Activated CD4-positive, alpha-beta T cell treated with anti-CD3 and anti-CD28 coated beads for 1 hour (primary cell): Measurements from ENCODE around the gene CENPQ.
"Not testable (repeated sequence)": the region's sequence is repeated elsewhere in the genome, so short reads cannot be mapped to it uniquely, and the experiment has no call there.

Experiments used
- DNase-seq: peaks from one replicate; pipeline ENCODE4 v3.0.0-alpha.2; 2020

Gene CENPQ

GRCh38 chr6:49462927-49463611 is at the start of gene CENPQ, which contains the start of gene MMUT:
Gene CENPQ (plus strand): TSS chr6:49463370. CDS start chr6:49470177, 6,807 bp downstream.
Gene MMUT (minus strand): TSS chr6:49463253. CDS start chr6:49459466, 3,787 bp downstream.
- peak; percentile 77 for DNase-seq

DNA sequence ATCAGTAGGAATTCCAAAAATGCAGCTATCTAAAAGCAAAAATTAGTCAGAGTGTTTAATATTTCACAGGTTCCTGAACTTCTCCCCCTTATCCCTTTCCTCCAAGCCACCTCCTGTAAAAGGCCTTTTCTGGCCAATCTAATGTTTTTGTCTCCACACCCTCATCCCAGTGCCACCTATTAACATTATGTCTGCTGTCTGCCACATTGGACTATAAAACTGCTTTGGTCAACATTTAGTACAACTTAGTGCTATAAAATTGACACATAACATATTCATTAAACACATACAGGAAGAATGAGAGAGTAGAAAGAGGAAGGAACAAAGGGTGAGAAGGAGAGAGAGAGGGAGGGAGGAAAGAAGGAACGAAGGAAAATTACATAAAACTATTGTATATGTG is 47.8 kb upstream of the CENPQ start:
- DNase-seq = no peak

DNA sequence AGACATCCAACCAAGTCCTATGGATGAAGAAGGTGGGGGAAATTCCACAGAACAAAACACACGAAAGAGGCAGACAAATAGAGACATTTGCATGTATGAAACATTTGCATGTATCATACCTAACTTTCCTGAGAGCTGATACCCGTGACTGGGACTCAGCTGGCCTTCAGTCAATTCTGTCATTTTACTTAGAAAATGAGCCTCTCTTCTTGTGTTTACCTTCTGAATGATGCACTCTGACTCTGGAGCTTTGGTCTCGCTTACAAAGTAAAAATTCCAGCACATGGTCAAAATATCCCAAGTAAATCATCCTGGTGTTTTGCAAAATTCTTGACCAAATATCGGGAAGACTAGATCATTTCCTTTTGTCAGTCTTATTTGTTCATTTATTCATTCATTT is 47.0 kb upstream of the CENPQ start:
- no peak for DNase-seq

- no peak for DNase-seq
Measured at GRCh38 chr6:49423817-49424216, 39.4 kb upstream of the CENPQ start.

DNA sequence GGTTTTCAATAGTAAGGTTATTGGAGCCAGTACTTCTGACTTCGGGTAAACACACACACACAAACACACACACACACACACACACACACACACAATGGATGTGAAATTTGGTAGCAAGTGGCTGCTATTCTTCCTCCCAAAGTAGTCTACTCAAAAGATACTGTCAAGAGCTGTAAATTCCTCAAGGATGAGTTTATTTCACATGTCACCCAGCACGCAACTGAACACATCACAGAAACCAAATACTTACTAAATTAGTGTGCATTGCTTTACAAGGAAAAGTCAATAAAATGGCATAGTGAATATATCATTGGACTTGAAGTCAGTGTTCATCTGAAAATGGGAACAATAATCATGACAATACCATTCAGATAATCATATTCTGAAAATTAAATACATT is 33.0 kb upstream of the CENPQ start:
- DNase-seq = no peak

- DNase-seq = no peak
Measured at GRCh38 chr6:49430866-49431265, 32.3 kb upstream of the CENPQ start.

- DNase-seq = no peak
Measured at GRCh38 chr6:49453221-49453620, 9.9 kb upstream of the CENPQ start.

GRCh38 chr6:49454787-49455709 is 8.1 kb upstream of the CENPQ start:
- DNase-seq = no peak

DNA sequence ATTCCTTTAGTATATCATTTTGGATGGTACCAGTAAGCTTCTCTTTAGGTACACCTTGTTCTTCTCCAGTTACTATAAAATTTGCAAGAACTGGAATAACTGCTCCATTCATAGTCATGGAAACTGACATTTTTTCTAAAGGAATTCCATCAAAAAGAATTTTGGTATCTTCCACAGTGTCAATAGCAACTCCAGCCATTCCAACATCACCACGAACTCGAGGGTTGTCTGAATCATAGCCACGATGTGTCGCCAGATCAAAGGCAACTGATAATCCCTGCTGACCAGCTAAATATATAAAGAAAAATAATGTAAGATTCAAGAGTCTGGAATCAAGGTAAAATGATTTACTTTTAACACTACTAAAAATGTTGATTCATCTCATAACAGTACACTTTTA is 5.4 kb upstream of the CENPQ start:
- DNase-seq = no peak

GRCh38 chr6:49462071-49462470 is 1.1 kb upstream of the CENPQ start:
- DNase-seq = no peak

DNA sequence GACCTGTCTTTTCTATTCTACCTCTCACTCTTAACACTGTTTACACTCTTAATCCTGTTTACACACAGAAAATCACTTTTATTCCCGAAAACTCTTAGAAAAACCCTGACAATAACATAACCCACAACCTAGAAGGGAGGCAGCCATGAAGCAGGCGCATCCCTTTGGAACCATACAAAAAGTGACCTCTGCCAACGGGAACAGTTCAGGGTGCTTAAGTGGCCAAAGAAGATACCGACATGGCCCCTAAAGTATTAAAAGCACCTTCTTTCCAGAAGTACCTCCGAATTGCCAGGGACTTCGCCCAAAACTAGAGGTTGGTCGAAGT is 607 bp upstream of the CENPQ start:
- DNase-seq = no peak

- DNase-seq = no peak
Measured at GRCh38 chr6:49463612-49463967, 420 bp downstream of the CENPQ start.

DNA sequence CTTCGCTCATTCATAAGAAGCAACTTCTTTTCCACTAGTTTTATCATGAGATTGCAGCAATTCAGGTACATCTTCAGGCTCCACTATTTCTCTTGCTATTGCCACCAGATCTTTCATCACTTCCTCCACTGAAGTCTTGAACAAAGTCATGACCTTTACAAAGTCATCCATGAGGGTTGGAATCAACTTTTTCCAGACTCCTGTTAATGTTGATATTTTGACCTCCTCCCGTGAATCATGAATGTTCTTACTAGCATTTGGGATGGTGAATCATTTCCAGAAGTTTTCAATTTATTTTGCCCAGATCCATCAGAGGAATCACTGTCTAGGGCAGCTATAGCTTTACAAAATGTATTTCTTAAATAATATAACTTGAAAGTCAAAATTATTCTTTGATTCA is 1.5 kb downstream of the CENPQ start:
- DNase-seq = no peak

DNA sequence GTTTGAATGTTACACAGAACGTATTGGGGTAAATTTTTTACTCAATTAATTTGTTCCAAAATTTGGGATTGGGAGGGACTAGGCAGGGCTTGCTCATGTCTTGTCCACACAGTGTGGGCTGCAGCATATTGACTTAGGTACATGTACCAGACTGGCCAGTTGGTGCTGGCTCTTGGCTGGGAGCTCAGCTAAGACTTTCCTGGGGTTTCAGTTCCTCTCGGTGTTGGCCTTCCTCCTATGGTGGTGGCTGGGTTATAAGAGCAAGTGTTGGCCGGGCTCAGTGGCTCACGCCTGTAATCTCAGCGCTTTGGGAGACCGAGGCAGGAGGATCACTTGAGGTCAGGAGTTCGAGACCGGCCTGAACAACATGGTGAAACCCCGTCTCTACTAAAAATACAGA is 4.9 kb downstream of the CENPQ start:
- DNase-seq = no peak

DNA sequence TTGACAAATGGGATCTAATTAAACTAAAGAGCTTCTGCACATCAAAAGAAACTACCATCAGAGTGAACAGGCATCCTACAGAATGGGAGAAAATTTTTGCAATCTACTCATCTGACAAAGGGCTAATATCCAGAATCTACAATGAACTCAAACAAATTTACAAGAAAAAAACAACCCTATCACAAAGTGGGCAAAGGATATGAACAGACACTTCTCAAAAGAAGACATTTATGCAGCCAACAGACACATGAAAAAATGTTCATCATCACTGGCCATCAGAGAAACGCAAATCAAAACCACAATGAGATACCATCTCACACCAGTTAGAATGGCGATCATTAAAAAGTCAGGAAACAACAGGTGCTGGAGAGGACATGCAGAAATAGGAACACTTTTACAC is 13.4 kb downstream of the CENPQ start:
- not testable (repeated sequence) for DNase-seq

DNA sequence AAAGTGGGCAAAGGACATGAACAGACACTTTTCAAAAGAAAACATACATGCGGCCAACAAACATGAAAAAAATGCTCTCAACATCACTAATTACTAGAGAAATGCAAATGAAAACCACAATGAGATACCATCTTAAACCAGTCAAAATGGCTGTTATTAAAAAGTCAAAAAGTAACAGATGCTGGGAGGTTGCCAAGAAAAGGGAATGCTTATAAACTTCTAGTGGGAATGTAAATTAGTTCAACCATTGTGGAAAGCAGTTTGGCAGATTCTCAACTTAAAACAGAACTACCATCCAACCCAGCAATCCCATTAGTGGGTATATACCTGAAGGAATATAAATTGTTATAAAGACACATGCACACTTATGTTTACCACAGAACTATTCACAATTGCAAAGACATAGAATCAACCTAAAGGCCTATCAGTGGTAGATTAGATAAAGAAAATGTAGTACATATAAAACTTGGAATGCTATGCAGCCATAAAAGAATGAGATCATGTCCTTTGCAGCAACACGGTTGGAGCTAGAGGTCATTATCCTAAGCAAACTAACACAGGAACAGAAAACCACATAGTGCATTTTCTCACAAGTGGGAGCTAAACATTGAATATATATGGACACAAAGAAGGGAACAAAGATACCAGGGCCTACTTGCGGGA is 16.3 kb downstream of the CENPQ start:
- DNase-seq = no peak

GRCh38 chr6:49481846-49482245 is 18.7 kb downstream of the CENPQ start:
- DNase-seq = not testable (repeated sequence)

GRCh38 chr6:49483380-49483779 is 20.2 kb downstream of the CENPQ start:
- DNase-seq = not testable (repeated sequence)

DNA sequence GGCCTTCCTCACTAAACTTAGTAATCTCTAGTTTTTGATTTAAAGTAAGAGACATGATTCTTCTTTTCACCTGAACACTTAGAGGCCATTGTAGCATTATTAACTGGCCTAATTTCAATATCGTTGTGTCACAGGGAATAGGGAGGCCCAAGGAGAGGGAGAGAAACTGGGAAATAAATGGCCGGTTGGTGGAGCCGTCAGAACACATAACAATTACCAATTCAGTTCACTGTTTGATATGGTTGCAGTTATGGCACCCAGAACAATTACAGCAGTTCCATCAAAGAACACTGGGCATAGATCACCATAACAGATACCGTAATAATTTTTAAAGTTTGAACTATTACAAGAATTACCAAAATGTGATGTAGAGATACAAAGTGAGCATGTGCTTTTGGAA is 27.5 kb downstream of the CENPQ start:
- no peak for DNase-seq

GRCh38 chr6:49497304-49497703 is 34.1 kb downstream of the CENPQ start:
- no peak for DNase-seq

- DNase-seq = no peak
Measured at GRCh38 chr6:49499126-49499525, 36.0 kb downstream of the CENPQ start.

DNA sequence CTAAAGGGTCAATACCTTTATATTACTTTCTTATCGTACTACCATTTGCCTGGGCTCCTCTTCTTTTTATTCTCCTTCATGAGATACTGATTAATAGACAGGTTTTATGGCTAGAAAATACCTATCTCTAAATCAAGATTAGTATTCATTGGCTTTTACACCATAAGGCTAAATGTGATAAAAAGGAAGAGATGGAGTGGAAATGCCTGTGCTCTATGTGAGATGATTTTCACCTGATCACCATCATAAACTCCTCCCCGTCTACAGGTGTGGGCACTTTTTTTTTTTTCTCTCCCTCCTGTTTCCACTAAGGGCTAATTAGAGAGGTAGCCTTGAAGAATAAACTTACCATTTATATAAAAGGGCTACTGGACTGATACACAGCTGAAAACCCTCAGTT is 36.5 kb downstream of the CENPQ start, which contains the start of gene GLYATL3:
GLYATL3 (plus strand) TSS at position 301 of the 400 bp plus-strand sequence. CDS start 12,068 bp downstream, outside the sequence.
- no peak for DNase-seq

DNA sequence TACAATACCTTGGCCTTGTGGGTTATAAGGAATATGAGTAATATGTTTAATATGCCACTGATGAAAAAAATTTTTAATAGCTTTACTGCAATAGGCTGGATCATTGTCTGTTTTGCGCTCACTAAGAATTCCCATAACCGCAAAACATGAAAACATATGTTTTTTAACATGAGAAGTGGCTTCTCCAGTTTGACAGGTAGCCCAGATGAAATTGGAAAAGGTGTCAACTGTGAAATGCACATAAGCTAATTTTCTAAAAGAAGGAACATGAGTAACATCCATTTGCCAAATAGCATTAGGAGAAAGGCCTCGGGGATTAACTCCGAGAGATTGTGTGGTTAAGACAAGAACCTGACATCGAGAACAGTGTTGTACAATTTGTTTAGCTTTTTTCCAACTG is 41.5 kb downstream of the CENPQ start:
- DNase-seq = no peak
